Thyroid gland (tissue), 4 donors: ENCODE measurements around the gene CCDC172. TPM values are rescaled to one million over a fixed set of nuclear protein-coding genes. Genes with fewer than 3 reads are reported as not detected.

Experiments
- DNase-seq, 2 donors: peaks; one replicate each; pipeline ENCODE4 v3.0.0-alpha.2; 2019
- H3K27ac ChIP-seq, 3 donors: fragments of 200-600 bp; sonication (generic); 1 replicate in 2 of 3; 2 replicates in 1 of 3; pipeline ENCODE4 v1.5.1; 2016 to 2019; ENCODE audit warnings: mild to moderate bottlenecking in 1 of 3, moderate library complexity in 1 of 3
- H3K27me3 ChIP-seq: fragments of 200-600 bp; sonication (generic); one replicate; pipeline ENCODE4 v1.5.1; 2019
- H3K36me3 ChIP-seq, 2 donors: fragments of 200-600 bp; sonication (generic); one replicate each; pipeline ENCODE4 v1.5.1; 2016 to 2019
- H3K4me1 ChIP-seq, 2 donors: fragments of 200-600 bp; sonication (generic); one replicate each; pipeline ENCODE4 v1.5.1; 2017 to 2019
- H3K4me3 ChIP-seq, 3 donors: fragments of 200-600 bp; sonication (generic); replicated peaks in 1 of 3; 1 replicate in 2 of 3; 2 replicates in 1 of 3; pipeline ENCODE4 v1.5.1; 2016; ENCODE audit warnings: mild to moderate bottlenecking in 1 of 3
- H3K9me3 ChIP-seq: fragments of 200-600 bp; sonication (generic); one replicate; pipeline ENCODE4 v1.5.1; 2017
- CTCF ChIP-seq, 6 experiments: fragments of 200-600 bp in 3 of 6; fragments of 450-650 bp in 3 of 6; sonication (generic) in 3 of 6; IDR thresholded peaks; one replicate each; pipeline ENCODE4 v1.5.1; 2016 to 2019; ENCODE audit warnings: antibody characterized with exemption in 6 of 6, mild to moderate bottlenecking in 2 of 6, inconsistent platforms in 1 of 6, moderate library complexity in 1 of 6
- POLR2A ChIP-seq, 2 donors: fragments of 450-650 bp; IDR thresholded peaks; one replicate each; pipeline ENCODE4 v1.6.1; 2017; ENCODE audit warnings: antibody characterized with exemption in 2 of 2, mild to moderate bottlenecking in 2 of 2, moderate library complexity in 1 of 2
- WGBS, 2 donors: methylation state at CpG; one replicate each; pipeline ENCODE4 v1.1.5; 2017; 5-methylcytosine and 5-hydroxymethylcytosine counted together
- intact Hi-C: fragments of 100-400 bp; cut with DNase I; formaldehyde crosslinking; loops from one replicate; pipeline ENCODE4 v1.15.1; 2023
- total RNA-seq, 4 donors: library from RNA; depleted of rRNA; stranded (reverse); fragments of >200 nt; gene quantifications; one replicate each; pipeline ENCODE4 v1.2.3, GENCODE V29; 2016

Gene CCDC172
- total RNA-seq, 4 donors from 2014 or later = not detected

- TF ChIP-seq POLR2A (IDR thresholded peaks at IDR 0.05) (no peak), CTCF (IDR thresholded peaks at IDR 0.05) (no peak)
- H3K9me3 ChIP-seq = no peaks in the 10 kb centered on the region
- H3K4me1 ChIP-seq = no peaks in the 10 kb centered on the region
- H3K27ac ChIP-seq = no peak overlapping the region
- no peaks in the 10 kb centered on the region for H3K36me3 ChIP-seq
- 41 to 54% methylated on average over 5 of the region's 5 CpGs for WGBS, 2 donors
- no peaks in the 10 kb centered on the region for H3K27me3 ChIP-seq
- no peak for DNase-seq
- no peak overlapping the region for H3K4me3 ChIP-seq
- intact Hi-C loops = no loop called here
Observed at GRCh38 chr10:116398224-116398623, 74.0 kb downstream of the CCDC172 start.

- no peak overlapping the region for H3K27ac ChIP-seq
- TF ChIP-seq CTCF (IDR thresholded peaks at IDR 0.05) (no peak), POLR2A (IDR thresholded peaks at IDR 0.05) (no peak)
- 96% methylated on average over 3 of the region's 3 CpGs for WGBS, 2 donors
- H3K27me3 ChIP-seq = no peaks in the 10 kb centered on the region
- no peak for DNase-seq
- H3K36me3 ChIP-seq = no peaks in the 10 kb centered on the region
- no peaks in the 10 kb centered on the region for H3K9me3 ChIP-seq
- H3K4me3 ChIP-seq = no peak overlapping the region
- H3K4me1 ChIP-seq = no peaks in the 10 kb centered on the region
- intact Hi-C loops = no loop called here
Observed at GRCh38 chr10:116402858-116403257, 78.6 kb downstream of the CCDC172 start.

GRCh38 chr10:116403740-116404250, 79.5 kb downstream of the CCDC172 start:
- no peak overlapping the region for H3K27ac ChIP-seq
- WGBS, 2 donors = 71% methylated on average over 6 of the region's 6 CpGs

GRCh38 chr10:116408719-116409118, 84.5 kb downstream of the CCDC172 start:
- H3K4me1 ChIP-seq = no peaks in the 10 kb centered on the region
- H3K9me3 ChIP-seq = no peaks in the 10 kb centered on the region
- no peak overlapping the region for H3K4me3 ChIP-seq
- intact Hi-C loops = no loop called here
- DNase-seq = no peak
- TF ChIP-seq CTCF (IDR thresholded peaks at IDR 0.05) (no peak), POLR2A (IDR thresholded peaks at IDR 0.05) (no peak)
- 28 to 32% methylated on average over 7 of the region's 7 CpGs for WGBS, 2 donors
- no peaks in the 10 kb centered on the region for H3K36me3 ChIP-seq
- no peaks in the 10 kb centered on the region for H3K27me3 ChIP-seq
- H3K27ac ChIP-seq = no peak overlapping the region

More at GRCh38 chr10:116403740-116404250, 79.5 kb downstream of the CCDC172 start:
- Histone ChIP-seq H3K4me3 (no peak overlapping the region), H3K9me3 (no peaks in the 10 kb centered on the region), H3K4me1 (no peaks in the 10 kb centered on the region), H3K36me3 (no peaks in the 10 kb centered on the region), H3K27me3 (no peaks in the 10 kb centered on the region)
- intact Hi-C loops = no loop called here
- DNase-seq = no peak
- no peak for TF ChIP-seq CTCF (IDR thresholded peaks at IDR 0.05)

- no peak for DNase-seq
- WGBS, 2 donors = 87% methylated on average over 5 of the region's 5 CpGs
Observed at GRCh38 chr10:116410351-116410750, 86.1 kb downstream of the CCDC172 start.

GRCh38 chr10:116417821-116418220, 93.6 kb downstream of the CCDC172 start:
- Histone ChIP-seq H3K4me3 (no peak overlapping the region), H3K4me1 (no peaks in the 10 kb centered on the region), H3K36me3 (no peaks in the 10 kb centered on the region), H3K27ac (no peak overlapping the region), H3K9me3 (no peaks in the 10 kb centered on the region), H3K27me3 (no peaks in the 10 kb centered on the region)
- no peak for DNase-seq
- TF ChIP-seq CTCF (IDR thresholded peaks at IDR 0.05) (no peak), POLR2A (IDR thresholded peaks at IDR 0.05) (no peak)
- intact Hi-C loops = no loop called here
- WGBS, 2 donors = 58 to 80% methylated on average over 2 of the region's 2 CpGs

More at GRCh38 chr10:116410351-116410750, 86.1 kb downstream of the CCDC172 start:
- H3K9me3 ChIP-seq = no peaks in the 10 kb centered on the region
- no peak for TF ChIP-seq POLR2A (IDR thresholded peaks at IDR 0.05)
- H3K27me3 ChIP-seq = no peaks in the 10 kb centered on the region
- H3K4me1 ChIP-seq = no peaks in the 10 kb centered on the region
- H3K4me3 ChIP-seq = no peak overlapping the region
- intact Hi-C loops = no loop called here
- no peak overlapping the region for H3K27ac ChIP-seq
- no peaks in the 10 kb centered on the region for H3K36me3 ChIP-seq
